Fibroblast of lung (primary cell): Measurements from ENCODE around the gene MAST2. TPM values are rescaled to one million over a fixed set of nuclear protein-coding genes. Genes with fewer than 3 reads are reported as not detected.

ENCODE experiments used
- DNase-seq, 2 donors: peaks; one replicate each; pipeline versions ENCODE4 v3.0.0 to v3.0.0-alpha.2; 2010; ENCODE audit warnings: low read depth in 2 of 2
- H2AFZ ChIP-seq: 2 replicates; pipeline ENCODE4 v1.5.1; 2012; ENCODE audit warnings: low read length, control low read depth, inconsistent platforms
- H3K27ac ChIP-seq: 2 replicates; pipeline ENCODE4 v1.5.1; 2011; ENCODE audit warnings: low read length, control low read depth; ENCODE audit not compliant: insufficient read depth
- H3K27me3 ChIP-seq: 2 replicates; pipeline ENCODE4 v1.5.1; 2011; ENCODE audit warnings: mild to moderate bottlenecking, low read length; ENCODE audit not compliant: control insufficient read depth, insufficient read depth
- H3K36me3 ChIP-seq: 2 replicates; pipeline ENCODE4 v1.5.1; 2011; ENCODE audit warnings: low read length; ENCODE audit not compliant: control insufficient read depth, insufficient read depth
- H3K4me1 ChIP-seq: 2 replicates; pipeline ENCODE4 v1.5.1; 2011; ENCODE audit warnings: low read length; ENCODE audit not compliant: control insufficient read depth, insufficient read depth; ENCODE audit errors: extremely low read depth
- H3K4me2 ChIP-seq: 2 replicates; pipeline ENCODE4 v1.5.1; 2011; ENCODE audit warnings: low read length, control low read depth; ENCODE audit not compliant: insufficient read depth; ENCODE audit errors: extremely low read depth
- H3K4me3 ChIP-seq, 4 experiments: fragments of 200-600 bp in 1 of 4; sonication (generic) in 1 of 4; replicated peaks in 1 of 4; 2 replicates each; pipeline ENCODE4 v1.5.1; 2011 to 2016; ENCODE audit warnings: low read length in 4 of 4, low read depth in 3 of 4, mild to moderate bottlenecking in 3 of 4, control low read depth in 2 of 4, inconsistent platforms in 1 of 4, mixed read lengths in 1 of 4; ENCODE audit not compliant: insufficient read depth in 1 of 4; ENCODE audit errors: control extremely low read depth in 1 of 4
- H3K79me2 ChIP-seq: 2 replicates; pipeline ENCODE4 v1.5.1; 2012; ENCODE audit warnings: mild to moderate bottlenecking, low read length, inconsistent platforms; ENCODE audit not compliant: control insufficient read depth, insufficient read depth
- H3K9ac ChIP-seq: 2 replicates; pipeline ENCODE4 v1.5.1; 2011; ENCODE audit warnings: mild to moderate bottlenecking, low read length, control low read depth; ENCODE audit not compliant: insufficient read depth
- H3K9me3 ChIP-seq: 2 replicates; pipeline ENCODE4 v1.5.1; 2012; ENCODE audit warnings: low read depth, low read length; ENCODE audit not compliant: control insufficient read depth, insufficient read depth
- H4K20me1 ChIP-seq: 2 replicates; pipeline ENCODE4 v1.5.1; 2011; ENCODE audit warnings: low read length; ENCODE audit not compliant: control insufficient read depth, insufficient read depth; ENCODE audit errors: extremely low read depth
- EZH2 ChIP-seq: IDR thresholded peaks from 2 replicates; pipeline ENCODE4 v1.5.1; 2012; ENCODE audit warnings: low read length, control low read depth, mild to moderate bottlenecking; ENCODE audit errors: missing control alignments
- polyA plus RNA-seq, 2 donors: library from polyadenylated mRNA; depleted of rRNA in 1 of 2; stranded (reverse) in 1 of 2; unstranded in 1 of 2; fragments of >200 nt; gene quantifications; 2 replicates each; pipeline ENCODE4 v1.2.1, GENCODE V29; 2011 to 2012; ENCODE audit warnings: missing spikeins in 1 of 2
- total RNA-seq: library from RNA; depleted of rRNA; stranded (reverse); fragments of >200 nt; gene quantifications from 2 replicates; pipeline ENCODE4 v1.2.1, GENCODE V29; 2014
- TF ChIP-seq, protein P1 (sequence below), 2 donors: IDR thresholded peaks in 1 of 2; conservative IDR thresholded peaks in 1 of 2; 1 replicate in 1 of 2; 2 replicates in 1 of 2; pipeline ENCODE4 v1.5.1; 2011 to 2012; ENCODE audit warnings: low read length in 2 of 2, control low read depth in 1 of 2, inconsistent platforms in 1 of 2, low read depth in 1 of 2, mild to moderate bottlenecking in 1 of 2

MAST2 gene
- total and polyA plus RNA-seq, 2 donors (not counting 1 experiment from before 2014, with no cell fraction given) = 17.5 to 24.9 TPM

DNA sequence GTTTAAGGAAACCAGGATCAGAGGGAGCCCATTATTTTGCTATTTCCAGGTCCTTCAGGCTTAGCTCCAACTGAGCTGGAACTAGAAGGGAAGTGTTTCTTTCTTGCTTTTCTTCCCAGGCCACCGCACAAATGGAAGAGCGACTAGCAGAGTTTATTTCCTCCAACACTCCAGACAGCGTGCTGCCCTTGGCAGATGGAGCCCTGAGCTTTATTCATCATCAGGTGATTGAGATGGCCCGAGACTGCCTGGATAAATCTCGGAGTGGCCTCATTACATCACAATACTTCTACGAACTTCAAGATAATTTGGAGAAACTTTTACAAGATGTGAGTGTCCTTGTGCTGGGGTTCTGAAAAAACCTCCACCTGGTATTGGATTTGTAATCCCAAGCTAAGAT lies 207.2 kb downstream of the MAST2 start:
- H3K79me2 ChIP-seq = no peaks in the 10 kb centered on the region
- H3K4me3 ChIP-seq = no peak overlapping the region
- H3K9ac ChIP-seq = no peak overlapping the region
- no peaks in the 10 kb centered on the region for H3K4me1 ChIP-seq
- H3K4me2 ChIP-seq = no peak overlapping the region
- no peak for DNase-seq
- H2AFZ ChIP-seq = no peak overlapping the region
- TF ChIP-seq EZH2 = no peak
- TF ChIP-seq, protein P1, sequence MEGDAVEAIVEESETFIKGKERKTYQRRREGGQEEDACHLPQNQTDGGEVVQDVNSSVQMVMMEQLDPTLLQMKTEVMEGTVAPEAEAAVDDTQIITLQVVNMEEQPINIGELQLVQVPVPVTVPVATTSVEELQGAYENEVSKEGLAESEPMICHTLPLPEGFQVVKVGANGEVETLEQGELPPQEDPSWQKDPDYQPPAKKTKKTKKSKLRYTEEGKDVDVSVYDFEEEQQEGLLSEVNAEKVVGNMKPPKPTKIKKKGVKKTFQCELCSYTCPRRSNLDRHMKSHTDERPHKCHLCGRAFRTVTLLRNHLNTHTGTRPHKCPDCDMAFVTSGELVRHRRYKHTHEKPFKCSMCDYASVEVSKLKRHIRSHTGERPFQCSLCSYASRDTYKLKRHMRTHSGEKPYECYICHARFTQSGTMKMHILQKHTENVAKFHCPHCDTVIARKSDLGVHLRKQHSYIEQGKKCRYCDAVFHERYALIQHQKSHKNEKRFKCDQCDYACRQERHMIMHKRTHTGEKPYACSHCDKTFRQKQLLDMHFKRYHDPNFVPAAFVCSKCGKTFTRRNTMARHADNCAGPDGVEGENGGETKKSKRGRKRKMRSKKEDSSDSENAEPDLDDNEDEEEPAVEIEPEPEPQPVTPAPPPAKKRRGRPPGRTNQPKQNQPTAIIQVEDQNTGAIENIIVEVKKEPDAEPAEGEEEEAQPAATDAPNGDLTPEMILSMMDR (conservative IDR thresholded peaks at IDR 0.05 in 1 of 2, IDR thresholded peaks at IDR 0.05 in 1 of 2; ENCODE audit: low read depth in 1 of 2, low read length in 2 of 2) = no peak
- H3K27ac ChIP-seq = no peak overlapping the region
- H3K27me3 ChIP-seq = no peaks in the 10 kb centered on the region
- H3K36me3 ChIP-seq = peaks cover 2% of the 10 kb centered on the region
- no peaks in the 10 kb centered on the region for H3K9me3 ChIP-seq
- no peaks in the 10 kb centered on the region for H4K20me1 ChIP-seq

DNA sequence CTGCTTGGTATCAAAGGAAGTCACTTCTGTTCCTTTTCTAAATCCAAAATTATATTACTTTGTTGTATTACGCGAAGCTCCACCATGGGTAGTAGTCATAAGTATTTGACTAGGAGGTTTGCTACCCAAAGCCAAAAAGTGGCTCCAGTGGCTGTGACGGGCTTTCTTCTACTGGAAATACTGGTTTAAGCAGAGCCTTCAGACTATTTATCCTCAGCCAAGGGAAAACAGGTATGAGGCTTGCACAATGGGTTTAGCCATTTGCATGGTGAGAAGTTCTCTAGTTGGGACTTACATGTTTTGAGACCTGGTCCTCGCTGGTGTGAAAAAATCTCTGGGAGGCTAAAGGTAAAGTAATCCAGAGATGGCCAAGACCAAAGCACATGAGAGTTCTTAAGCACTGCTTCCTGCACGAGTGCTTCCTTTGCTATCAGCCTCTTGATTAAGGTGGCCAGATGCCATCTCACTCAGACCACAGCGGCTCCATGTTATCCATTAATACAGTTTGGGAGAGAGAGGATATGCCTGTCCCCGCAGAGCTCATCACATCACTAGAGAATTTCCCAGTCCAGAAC lies 207.8 kb downstream of the MAST2 start:
- no peaks in the 10 kb centered on the region for H3K9me3 ChIP-seq
- no peak for DNase-seq
- H4K20me1 ChIP-seq = no peaks in the 10 kb centered on the region
- H3K27me3 ChIP-seq = no peaks in the 10 kb centered on the region
- no peak overlapping the region for H3K27ac ChIP-seq
- no peak overlapping the region for H3K4me2 ChIP-seq
- no peaks in the 10 kb centered on the region for H3K4me1 ChIP-seq
- peaks cover 2% of the 10 kb centered on the region for H3K36me3 ChIP-seq
- H3K4me3 ChIP-seq = no peak overlapping the region
- H2AFZ ChIP-seq = no peak overlapping the region
- H3K79me2 ChIP-seq = no peaks in the 10 kb centered on the region
- TF ChIP-seq EZH2 = no peak
- TF ChIP-seq, protein P1 (conservative IDR thresholded peaks at IDR 0.05 in 1 of 2, IDR thresholded peaks at IDR 0.05 in 1 of 2; ENCODE audit: low read depth in 1 of 2, low read length in 2 of 2) = no peak
- no peak overlapping the region for H3K9ac ChIP-seq

DNA sequence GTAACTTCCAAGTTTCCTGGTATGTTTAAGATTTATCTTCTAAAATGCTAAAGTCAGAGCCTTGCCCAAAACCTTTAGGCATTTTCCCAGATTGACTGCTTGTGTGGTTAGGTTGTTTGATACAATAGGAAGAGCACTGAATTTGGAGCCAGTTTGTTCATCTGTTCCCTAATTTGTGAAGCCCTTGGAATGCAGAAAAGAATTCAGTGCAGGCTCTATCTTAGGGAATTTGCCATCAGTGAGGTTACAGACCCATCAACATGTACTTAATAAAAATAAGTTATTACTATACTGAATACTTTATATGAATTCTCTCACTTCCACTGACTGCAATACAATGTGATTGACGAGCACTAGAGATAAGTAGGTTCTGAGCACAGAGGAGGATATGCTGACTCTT lies 208.8 kb downstream of the MAST2 start:
- TF ChIP-seq, protein P1 (conservative IDR thresholded peaks at IDR 0.05 in 1 of 2, IDR thresholded peaks at IDR 0.05 in 1 of 2; ENCODE audit: low read depth in 1 of 2, low read length in 2 of 2) = no peak
- TF ChIP-seq EZH2 = no peak
- no peak for DNase-seq
- no peaks in the 10 kb centered on the region for H3K79me2 ChIP-seq
- no peaks in the 10 kb centered on the region for H3K27me3 ChIP-seq
- no peaks in the 10 kb centered on the region for H3K9me3 ChIP-seq
- H4K20me1 ChIP-seq = no peaks in the 10 kb centered on the region
- no peaks in the 10 kb centered on the region for H3K4me1 ChIP-seq
- H3K27ac ChIP-seq = no peak overlapping the region
- H3K36me3 ChIP-seq = peaks cover 2% of the 10 kb centered on the region
- no peak overlapping the region for H3K9ac ChIP-seq
- no peak overlapping the region for H2AFZ ChIP-seq
- H3K4me3 ChIP-seq = no peak overlapping the region
- no peak overlapping the region for H3K4me2 ChIP-seq
